ENCODE measurements around the gene ENTPD8. TPM values are rescaled to one million over a fixed set of nuclear protein-coding genes. Genes with fewer than 3 reads are reported as not detected.

ENTPD8 gene
- total RNA-seq, 3 donors from 2014 or later, result 2.0 to 3.2 TPM; not detected in 1

DNA sequence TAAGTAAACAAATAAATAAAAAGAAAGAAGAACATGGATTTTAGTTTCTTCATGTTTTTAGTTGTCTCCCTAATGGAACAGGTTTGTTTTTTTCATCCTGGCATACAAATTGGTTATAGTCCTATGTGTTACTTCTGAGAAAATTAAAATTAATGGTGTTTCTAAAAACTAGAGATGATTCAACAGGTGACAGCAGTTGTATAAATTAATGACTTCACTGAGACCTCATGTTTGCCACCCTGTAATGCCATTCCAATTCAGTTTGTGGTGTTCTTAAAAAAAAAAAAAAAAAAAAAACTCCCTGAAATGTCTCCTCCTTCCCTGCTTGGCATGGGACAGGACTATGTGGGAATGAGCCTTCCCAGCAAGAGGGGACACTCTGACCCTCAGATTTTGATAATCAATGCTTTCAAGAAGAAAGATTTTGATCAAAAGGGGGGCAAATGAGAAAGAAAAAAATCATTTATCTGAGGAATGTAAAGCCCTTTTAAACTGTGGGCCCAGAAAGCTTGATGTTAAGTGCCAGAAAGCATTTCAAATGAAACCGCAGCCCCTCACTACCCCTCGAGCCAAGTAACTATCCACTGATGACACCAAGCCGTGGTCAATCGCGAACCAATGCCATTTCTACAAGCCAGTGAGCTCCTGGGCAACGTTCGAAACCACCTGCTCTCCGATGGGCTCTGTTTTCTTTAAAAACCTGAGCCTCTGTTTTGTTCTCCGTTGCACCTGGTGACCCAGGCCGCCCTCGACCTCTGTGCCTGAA, 19.1 kb downstream of the ENTPD8 start:
- H3K36me3 ChIP-seq, result no peaks in the 10 kb centered on the region
- H3K4me3 ChIP-seq, result peak overlapping the region; percentile 90 to 100 (median 92)
- TF ChIP-seq POLR2AphosphoS5 (IDR thresholded peaks at IDR 0.05) (no peak), POLR2A (IDR thresholded peaks at IDR 0.05) (no peak)
- TF ChIP-seq, protein P1, sequence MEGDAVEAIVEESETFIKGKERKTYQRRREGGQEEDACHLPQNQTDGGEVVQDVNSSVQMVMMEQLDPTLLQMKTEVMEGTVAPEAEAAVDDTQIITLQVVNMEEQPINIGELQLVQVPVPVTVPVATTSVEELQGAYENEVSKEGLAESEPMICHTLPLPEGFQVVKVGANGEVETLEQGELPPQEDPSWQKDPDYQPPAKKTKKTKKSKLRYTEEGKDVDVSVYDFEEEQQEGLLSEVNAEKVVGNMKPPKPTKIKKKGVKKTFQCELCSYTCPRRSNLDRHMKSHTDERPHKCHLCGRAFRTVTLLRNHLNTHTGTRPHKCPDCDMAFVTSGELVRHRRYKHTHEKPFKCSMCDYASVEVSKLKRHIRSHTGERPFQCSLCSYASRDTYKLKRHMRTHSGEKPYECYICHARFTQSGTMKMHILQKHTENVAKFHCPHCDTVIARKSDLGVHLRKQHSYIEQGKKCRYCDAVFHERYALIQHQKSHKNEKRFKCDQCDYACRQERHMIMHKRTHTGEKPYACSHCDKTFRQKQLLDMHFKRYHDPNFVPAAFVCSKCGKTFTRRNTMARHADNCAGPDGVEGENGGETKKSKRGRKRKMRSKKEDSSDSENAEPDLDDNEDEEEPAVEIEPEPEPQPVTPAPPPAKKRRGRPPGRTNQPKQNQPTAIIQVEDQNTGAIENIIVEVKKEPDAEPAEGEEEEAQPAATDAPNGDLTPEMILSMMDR (IDR thresholded peaks at IDR 0.05), result no peak
- DNase-seq (ENCODE audit: low spot score in 2 of 2), result no peak
- H3K27ac ChIP-seq, result peak overlapping the region; percentile 88 to 89
- H3K9me3 ChIP-seq, result no peaks in the 10 kb centered on the region
- peaks cover 0 to 4% of the 10 kb centered on the region in 2 donors for H3K4me1 ChIP-seq
- intact Hi-C loops (cut with DNase I; ENCODE audit: low total_unique reads), result no loop called here
- H3K27me3 ChIP-seq, result no peaks in the 10 kb centered on the region

DNA sequence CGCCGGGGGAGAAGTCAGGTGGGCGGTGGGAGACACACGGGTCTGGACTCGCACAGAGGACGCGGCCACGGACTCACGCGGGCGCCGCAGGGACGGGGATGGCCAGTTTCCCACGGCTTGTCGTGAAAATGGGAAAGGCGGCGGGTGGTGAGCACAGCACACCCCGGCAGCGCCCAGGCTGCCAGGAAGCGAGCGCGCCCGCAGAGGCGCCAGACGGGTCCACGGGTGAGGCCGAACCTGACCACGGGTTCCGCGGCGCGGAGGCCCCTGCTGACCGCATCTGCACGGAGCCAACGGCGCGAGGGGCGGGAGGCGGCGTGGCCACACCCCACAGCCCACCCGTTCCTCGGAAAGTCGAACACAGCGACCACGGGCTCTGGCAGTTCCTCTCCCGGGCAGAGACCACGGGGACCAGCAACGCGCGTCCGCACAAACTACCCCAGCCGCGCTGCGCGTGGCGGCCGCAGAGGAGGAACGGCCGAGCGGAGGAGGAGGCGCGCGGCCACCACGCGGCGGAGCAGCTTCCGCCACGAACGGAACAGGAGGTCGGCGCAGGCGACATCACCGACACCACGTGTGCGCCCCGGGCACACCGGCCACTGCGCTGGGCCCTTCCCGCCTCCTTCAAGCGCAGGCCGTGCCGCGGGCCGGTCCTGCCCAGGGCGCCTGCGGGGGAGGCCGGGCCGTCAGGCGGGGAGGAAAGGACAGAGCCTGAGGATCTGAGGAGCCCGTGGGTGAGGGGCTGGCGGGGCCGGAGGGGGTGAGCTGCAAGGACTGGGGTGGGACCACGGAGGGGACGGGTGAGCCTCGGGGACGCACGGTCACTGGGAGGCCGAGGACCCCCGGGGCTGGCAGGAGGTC, 23.8 kb downstream of the ENTPD8 start:
- H3K27ac ChIP-seq, result peak overlapping the region; percentile 19 to 73
- no peak for DNase-seq (ENCODE audit: low spot score in 2 of 2)
- peak overlapping the region; percentile 28 to 58 (median 57) for H3K4me3 ChIP-seq
- H3K4me1 ChIP-seq, result peaks cover 0 to under 1% of the 10 kb centered on the region in 2 donors
- intact Hi-C loops (cut with DNase I; ENCODE audit: low total_unique reads), result no loop called here
- H3K36me3 ChIP-seq, result no peaks in the 10 kb centered on the region
- TF ChIP-seq, protein P1 (IDR thresholded peaks at IDR 0.05), result no peak
- TF ChIP-seq POLR2AphosphoS5 (IDR thresholded peaks at IDR 0.05) (peak in 1 of 3 donors; percentile 9), POLR2A (IDR thresholded peaks at IDR 0.05) (no peak)
- H3K27me3 ChIP-seq, result no peaks in the 10 kb centered on the region
- no peaks in the 10 kb centered on the region for H3K9me3 ChIP-seq

DNA sequence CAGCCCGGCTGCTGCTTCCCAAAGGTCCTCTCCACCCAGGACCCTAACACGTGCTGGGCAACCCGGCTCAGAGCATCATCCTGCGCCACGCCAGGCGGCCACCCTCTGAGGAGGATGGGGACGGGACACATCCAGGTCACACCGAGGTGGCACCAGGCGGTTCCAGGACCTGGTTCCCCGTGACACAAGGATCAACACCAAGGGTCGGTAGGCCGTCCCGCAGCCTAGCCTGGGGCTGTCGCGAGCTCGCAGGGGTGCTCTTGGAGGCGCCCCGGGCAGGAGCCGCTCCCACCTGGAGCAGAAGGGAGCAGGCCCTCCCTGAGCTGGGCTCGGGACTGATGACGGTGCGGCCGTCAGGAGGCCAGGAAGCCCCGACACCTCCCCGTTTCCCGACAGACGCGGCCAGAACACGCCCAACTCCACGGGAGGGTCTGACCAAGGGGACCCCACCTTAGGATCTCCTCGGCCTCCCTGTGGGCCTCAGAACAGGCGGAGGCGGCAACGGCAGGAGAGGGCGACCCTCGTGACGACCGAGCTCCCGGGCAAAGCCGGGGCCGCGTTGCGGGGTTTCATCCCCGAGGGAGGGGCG, 24.5 kb downstream of the ENTPD8 start:
- intact Hi-C loops (cut with DNase I; ENCODE audit: low total_unique reads), result no loop called here
- no peaks in the 10 kb centered on the region for H3K36me3 ChIP-seq
- peak overlapping the region; percentile 28 to 58 (median 57) for H3K4me3 ChIP-seq
- H3K9me3 ChIP-seq, result no peaks in the 10 kb centered on the region
- TF ChIP-seq POLR2A (IDR thresholded peaks at IDR 0.05) (no peak), POLR2AphosphoS5 (IDR thresholded peaks at IDR 0.05) (no peak)
- TF ChIP-seq, protein P1 (IDR thresholded peaks at IDR 0.05), result no peak
- DNase-seq (ENCODE audit: low spot score in 2 of 2), result no peak
- peaks cover 3 to 7% of the 10 kb centered on the region in 2 donors for H3K4me1 ChIP-seq
- peak overlapping the region; percentile 19 to 73 for H3K27ac ChIP-seq
- no peaks in the 10 kb centered on the region for H3K27me3 ChIP-seq

DNA sequence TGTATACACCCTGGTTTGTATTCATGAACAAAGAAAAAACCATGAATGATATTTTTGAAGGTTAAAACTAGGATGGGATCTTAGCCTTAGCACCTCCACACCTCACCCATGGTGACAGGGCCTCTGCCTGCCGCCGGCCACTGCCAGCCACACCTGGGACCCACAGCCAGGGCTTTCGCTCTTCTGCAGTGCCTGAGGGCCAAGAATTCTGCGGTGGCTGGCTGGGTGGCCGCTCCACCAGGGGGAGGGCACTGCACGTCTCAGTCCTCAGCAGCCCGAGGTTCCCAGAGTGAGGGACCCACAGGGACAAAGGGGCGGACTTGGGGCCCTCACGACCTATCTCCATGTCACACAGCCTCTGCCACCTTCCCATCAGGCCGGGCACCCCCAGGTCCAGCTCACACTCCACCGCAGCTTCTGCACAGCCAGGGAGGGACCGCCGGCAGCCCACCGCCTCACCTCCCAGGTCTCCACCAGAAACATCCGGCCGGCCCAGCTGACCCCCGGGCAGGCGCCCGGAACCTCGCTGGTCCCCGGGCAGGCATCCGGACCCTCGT, 25.1 kb downstream of the ENTPD8 start:
- Histone ChIP-seq H3K27me3 (no peaks in the 10 kb centered on the region), H3K9me3 (no peaks in the 10 kb centered on the region), H3K4me3 (no peak overlapping the region), H3K27ac (peak overlapping the region; percentile 12 to 73), H3K4me1 (peaks cover 3 to 8% of the 10 kb centered on the region in 2 donors), H3K36me3 (no peaks in the 10 kb centered on the region)
- intact Hi-C loops (cut with DNase I; ENCODE audit: low total_unique reads), result no loop called here
- DNase-seq (ENCODE audit: low spot score in 2 of 2), result no peak
- no peak for TF ChIP-seq POLR2A (IDR thresholded peaks at IDR 0.05)
- TF ChIP-seq, protein P1 (IDR thresholded peaks at IDR 0.05), result no peak
- no peak for TF ChIP-seq POLR2AphosphoS5 (IDR thresholded peaks at IDR 0.05)

Data from breast epithelium (tissue), 4 donors.